Aorta (tissue), 4 donors: ENCODE results near the gene DMBT1. TPM values are rescaled to one million over a fixed set of nuclear protein-coding genes. Genes with fewer than 3 reads are reported as not detected.

Experiments
- polyA plus RNA-seq, 2 donors: library from polyadenylated mRNA; stranded (reverse); fragments of 200-250 nt; gene quantifications; one replicate each; pipeline ENCODE4 v1.2.3, GENCODE V29; 2013
- total RNA-seq, 2 donors: library from RNA; stranded (reverse); fragmentation: NEBNext Ultra II Directional; extraction: Animal tissue kit (Norgen Biotek cat#: 25700); gene quantifications; one replicate each; pipeline ENCODE4 v1.2.1, GENCODE V29; 2021
- donor health status: healthy with polysubstance abuse.
- donor health status: Bipolar disorder and iron deficiency.
- donor health status: DM: no; HTN: no; CAD: no.
- donor health status: DM: yes; HTN: yes; CAD: no.

Gene DMBT1
- total and polyA plus RNA-seq, 4 donors: 0.05 to 4.9 (median 0.11) TPM

Other genes starting within 250 kb of the DMBT1 start
- gene PLEKHA1, start 186.0 kb upstream of the DMBT1 start, total RNA-seq: 10 to 100 TPM; 39.8 to 46.1 TPM
- gene PLEKHA1, start 186.0 kb upstream of the DMBT1 start, polyA plus RNA-seq: 10 to 100 TPM; 16.3 to 17.0 TPM
- gene ARMS2, start 106.1 kb upstream of the DMBT1 start, total RNA-seq: not detected
- gene ARMS2, start 106.1 kb upstream of the DMBT1 start, polyA plus RNA-seq: not detected
- 100 to 1,000 TPM; 261 to 386 TPM for gene HTRA1, start 99.2 kb upstream of the DMBT1 start, total RNA-seq
- gene HTRA1, start 99.2 kb upstream of the DMBT1 start, polyA plus RNA-seq: 100 to 1,000 TPM; 324 to 465 TPM
- not detected for gene C10orf120, start 139.1 kb downstream of the DMBT1 start, total RNA-seq
- gene C10orf120, start 139.1 kb downstream of the DMBT1 start, polyA plus RNA-seq: not detected